T47D (cell line): ENCODE results near the gene MRGPRG.
"Not testable (repeated sequence)": the region's sequence is repeated elsewhere in the genome, so short reads cannot be mapped to it uniquely, and the experiment has no call there.

Source experiments
- DNase-seq, 2 experiments: peaks; one replicate each; pipeline versions ENCODE4 v3.0.0 to v3.0.0-alpha.2; 2011 to 2012; ENCODE audit warnings: low read depth in 1 of 2, low spot score in 1 of 2
- JUND ChIP-seq: IDR thresholded peaks from 2 replicates; pipeline ENCODE4 v1.6.1; 2012; ENCODE audit warnings: low read depth
- in situ Hi-C: cut with HindIII; loops from 2 replicates; pipeline ENCODE4 v1.10.0; 2016; ENCODE audit warnings: low sequenced_read_pairs, low pct_unique_long_range_greater_than_20kb

MRGPRG gene

DNA sequence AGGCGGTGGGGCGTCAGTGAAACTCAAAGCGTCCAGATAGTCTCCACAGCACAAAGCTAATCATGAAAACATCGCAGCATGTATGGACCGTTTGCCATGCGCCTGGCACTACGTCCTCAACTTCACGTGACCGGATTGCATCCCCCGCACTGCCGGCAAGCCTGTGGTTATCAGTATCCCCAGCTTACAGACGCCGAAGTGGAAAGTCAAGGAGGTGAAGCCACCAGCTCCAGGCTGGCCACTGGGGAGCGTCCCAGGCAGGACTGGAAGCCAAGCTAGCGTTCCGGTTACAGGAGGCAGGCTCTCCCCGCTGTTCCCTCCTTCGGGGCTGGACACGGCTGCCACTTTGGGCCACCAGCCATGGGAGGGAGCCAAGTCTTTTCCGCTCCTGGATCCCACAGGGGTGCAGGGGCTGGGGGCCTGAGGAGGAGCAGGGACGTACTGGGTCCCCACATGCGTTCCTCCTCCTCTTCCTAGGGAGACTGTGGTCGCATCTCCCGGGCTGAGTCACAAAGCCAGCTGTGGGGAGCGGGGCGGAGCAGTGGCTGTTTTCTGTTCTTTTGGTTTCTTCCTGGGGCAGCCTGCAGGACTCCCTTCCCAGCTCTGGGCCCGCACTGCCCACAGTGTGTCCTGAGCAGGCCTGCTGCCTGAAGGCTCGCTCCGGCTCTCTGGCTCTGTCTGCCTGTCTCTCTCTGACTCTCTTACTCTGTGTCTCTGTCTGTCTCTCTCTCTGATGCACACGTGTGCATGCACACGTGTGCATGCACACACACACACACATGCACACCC lies 49.2 kb downstream of the MRGPRG start:
- no peak for TF ChIP-seq JUND
- DNase-seq, result peak in 1 of 2 experiments; percentile 27
- in situ Hi-C loops, result no loop called here

DNA sequence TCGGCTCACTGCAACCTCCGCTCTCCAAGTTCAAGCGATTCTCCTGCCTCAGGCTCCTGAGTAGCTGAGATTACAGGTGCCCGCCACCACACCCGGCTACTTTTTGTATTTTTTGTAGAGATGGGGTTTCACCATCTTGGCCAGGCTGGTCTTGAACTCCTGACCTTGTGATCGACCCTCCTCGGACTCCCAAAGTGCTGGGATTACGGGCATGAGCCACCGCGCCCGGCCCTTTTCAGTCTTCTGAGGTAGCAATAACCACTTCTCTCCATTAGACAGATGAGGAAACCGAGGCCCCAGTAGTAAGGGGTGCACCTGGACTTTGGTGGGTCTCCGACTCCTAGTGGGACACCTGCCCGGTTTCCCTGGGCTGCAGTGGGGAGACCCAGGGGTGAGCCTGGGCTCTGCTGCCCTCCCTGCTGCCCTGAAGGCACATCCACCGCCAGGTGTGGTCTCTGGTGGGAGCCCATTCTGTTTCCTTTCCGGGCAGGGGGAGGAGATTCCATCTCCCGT lies 49.8 kb downstream of the MRGPRG start:
- DNase-seq, in situ Hi-C loops: not testable (repeated sequence)
